NCI-H345 (cell line): Measurements from ENCODE around the gene ZNF346.
A peak's percentile ranks its signal among the peaks of the same experiment; 100 is the strongest.
"Not testable (repeated sequence)": the region's sequence is repeated elsewhere in the genome, so short reads cannot be mapped to it uniquely, and the experiment has no call there.

Experiments used
- DNase-seq: peaks from one replicate; lab custom pipeline; 2025; lab: John Stamatoyannopoulos, UW

ZNF346 gene, protein sequence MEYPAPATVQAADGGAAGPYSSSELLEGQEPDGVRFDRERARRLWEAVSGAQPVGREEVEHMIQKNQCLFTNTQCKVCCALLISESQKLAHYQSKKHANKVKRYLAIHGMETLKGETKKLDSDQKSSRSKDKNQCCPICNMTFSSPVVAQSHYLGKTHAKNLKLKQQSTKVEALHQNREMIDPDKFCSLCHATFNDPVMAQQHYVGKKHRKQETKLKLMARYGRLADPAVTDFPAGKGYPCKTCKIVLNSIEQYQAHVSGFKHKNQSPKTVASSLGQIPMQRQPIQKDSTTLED

GRCh38 chr5:177022386-177023302 lies at the start of gene ZNF346:
ZNF346 (plus strand) TSS chr5:177022696; CDS start chr5:177022739, 43 bp downstream.
- DNase-seq = peak; percentile 96

- no peak for DNase-seq
Measured at GRCh38 chr5:176979669-176980068, 42.8 kb upstream of the ZNF346 start.

DNA sequence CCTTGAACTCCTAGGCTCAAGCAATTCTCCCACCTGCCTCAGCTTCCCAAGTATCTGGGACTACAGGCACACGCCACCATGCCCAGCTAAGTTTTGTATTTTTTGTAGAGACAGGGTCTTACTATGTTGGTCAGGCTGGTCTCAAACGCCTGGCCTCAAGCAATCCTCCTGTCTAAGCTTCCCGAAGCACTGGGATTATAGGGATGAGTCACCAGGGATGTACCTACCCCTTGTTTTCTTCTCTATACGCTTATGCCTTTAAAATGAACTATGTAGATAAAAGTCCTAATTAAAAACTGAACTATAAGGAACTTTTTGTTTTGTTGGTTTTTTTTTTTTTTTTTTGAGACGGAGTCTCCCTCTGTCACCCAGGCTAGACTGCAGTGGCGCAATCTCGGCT lies 41.7 kb upstream of the ZNF346 start:
- DNase-seq = no peak

DNA sequence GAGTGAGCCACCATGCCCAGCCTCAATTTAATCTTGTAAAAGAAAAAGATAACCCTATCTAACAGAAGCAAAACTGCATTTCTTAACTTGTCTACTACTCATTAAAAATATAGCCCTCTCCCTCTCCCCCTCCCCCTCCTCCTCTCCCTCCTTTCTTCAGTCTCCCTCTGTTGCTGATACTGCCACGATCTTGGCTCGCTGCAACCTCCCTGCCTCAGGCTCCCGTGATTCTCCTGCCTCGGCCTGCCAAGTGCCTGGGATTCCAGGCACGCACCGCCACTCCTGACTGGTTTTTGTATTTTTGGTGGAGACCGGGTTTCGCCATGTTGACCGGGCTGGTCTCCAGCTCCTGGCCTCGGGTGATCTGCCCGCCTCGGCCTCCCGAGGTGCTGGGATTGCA lies 39.4 kb upstream of the ZNF346 start:
- DNase-seq = not testable (repeated sequence)

- not testable (repeated sequence) for DNase-seq
Measured at GRCh38 chr5:176983593-176983992, 38.9 kb upstream of the ZNF346 start.

DNA sequence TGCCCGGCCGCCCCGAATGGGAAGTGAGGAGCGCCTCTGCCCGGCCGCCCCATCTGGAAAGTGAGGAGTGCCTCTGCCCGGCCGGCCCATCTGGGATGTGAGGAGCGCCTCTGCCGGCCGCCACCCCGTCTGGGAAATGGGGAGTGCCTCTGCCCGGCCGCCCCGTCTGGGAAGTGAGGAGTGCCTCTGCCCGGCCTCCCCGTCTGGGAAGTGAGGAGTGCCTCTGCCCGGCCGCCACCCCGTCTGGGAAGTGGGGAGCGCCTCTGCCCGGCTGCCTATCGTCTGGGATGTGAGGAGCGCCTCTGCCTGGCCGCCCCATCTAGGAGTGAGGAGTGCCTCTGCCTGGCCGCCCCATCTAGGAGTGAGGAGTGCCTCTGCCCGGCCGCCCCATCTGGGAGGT lies 38.3 kb upstream of the ZNF346 start:
- not testable (repeated sequence) for DNase-seq

DNA sequence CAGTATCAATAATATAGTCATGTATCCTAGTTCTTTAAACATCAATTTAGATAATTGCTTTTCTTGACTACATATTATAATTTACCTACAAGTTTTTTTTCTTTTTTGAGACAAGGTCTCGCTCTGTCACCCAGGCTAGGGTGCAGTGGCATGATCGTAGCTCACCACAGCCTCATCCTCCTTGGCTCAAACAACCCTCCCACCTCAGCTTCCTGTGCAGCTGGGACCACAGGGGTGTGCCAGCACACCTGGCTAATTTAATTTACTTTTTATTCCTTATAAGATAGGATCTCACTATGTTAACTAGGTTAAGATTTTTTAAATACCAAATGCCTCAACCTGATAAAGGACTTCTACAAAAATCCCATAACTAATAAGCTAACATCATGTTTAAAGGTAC lies 37.0 kb upstream of the ZNF346 start:
- DNase-seq = no peak

GRCh38 chr5:176986280-176986679 lies 36.2 kb upstream of the ZNF346 start:
- no peak for DNase-seq

DNA sequence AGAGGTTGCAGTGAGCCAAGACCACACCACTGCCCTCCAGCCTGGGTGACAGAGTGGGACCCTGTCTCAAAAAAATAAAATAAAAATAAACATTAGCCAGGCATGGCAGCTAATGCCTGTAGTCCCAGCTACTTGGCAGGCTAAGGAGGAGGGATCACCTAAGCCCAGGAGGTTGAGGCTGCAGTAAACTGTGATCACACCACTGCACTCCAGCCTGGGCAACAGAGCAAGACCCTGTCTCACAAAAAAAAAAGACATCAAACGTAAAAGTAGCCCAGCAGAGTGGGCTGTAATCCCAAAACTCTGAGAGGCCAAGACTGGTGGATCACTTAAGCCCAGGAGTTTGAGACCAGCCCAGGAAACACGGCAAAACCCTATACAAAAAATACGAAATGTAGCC lies 34.9 kb upstream of the ZNF346 start:
- no peak for DNase-seq

GRCh38 chr5:176993081-176993480 lies 29.4 kb upstream of the ZNF346 start:
- not testable (repeated sequence) for DNase-seq

DNA sequence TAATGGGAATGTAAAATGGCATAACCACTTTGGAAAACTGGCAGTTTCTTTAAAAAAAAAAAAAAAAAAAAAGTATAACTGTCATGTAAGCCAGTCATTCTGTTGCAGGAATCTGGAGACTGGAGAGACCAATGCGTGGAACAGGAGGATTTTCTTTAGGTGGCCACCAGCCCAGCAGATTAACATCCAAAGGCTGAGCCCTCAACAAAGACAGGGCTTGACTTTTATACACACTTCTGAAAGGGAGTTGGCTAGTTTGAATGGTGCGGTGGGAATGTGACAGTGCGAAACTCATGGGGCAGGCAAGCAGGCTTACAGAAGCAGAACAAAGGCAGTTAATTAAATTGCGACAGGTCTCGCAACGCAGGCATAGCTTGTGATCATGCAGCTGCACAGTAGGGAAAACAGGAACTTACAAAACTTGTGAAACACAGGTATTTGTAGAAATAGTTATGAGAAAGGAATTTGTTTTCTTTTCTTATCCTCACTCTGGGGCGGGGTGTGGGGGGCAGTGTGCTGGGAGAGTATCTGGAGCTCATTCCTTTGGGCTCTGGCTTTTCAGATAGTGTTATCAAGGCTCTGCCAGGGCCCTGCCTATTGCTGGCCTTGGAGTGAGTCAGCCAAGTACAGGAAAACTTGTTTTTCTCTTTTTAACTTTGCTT lies 27.9 kb upstream of the ZNF346 start:
- DNase-seq = no peak

DNA sequence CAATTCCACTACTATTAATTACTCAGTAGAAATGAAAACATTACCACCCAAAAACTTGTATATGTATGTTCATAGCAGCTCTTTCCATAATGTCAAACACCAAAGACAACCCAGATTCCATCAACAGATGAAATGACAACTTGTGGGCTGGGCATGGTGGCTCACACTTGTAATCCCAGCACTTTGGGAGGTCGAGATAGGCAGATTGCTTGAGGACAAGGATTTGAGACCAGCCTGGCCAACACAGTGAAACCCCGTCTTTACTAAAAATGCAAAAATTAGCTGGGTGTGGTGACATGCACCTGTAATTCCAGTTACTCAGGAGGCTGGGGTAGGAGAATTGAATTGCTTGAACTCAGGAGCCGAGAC lies 27.4 kb upstream of the ZNF346 start:
- DNase-seq = no peak

- DNase-seq = no peak
Measured at GRCh38 chr5:176995896-176996767, 26.4 kb upstream of the ZNF346 start.

- no peak for DNase-seq
Measured at GRCh38 chr5:176996780-176997179, 25.7 kb upstream of the ZNF346 start.

DNA sequence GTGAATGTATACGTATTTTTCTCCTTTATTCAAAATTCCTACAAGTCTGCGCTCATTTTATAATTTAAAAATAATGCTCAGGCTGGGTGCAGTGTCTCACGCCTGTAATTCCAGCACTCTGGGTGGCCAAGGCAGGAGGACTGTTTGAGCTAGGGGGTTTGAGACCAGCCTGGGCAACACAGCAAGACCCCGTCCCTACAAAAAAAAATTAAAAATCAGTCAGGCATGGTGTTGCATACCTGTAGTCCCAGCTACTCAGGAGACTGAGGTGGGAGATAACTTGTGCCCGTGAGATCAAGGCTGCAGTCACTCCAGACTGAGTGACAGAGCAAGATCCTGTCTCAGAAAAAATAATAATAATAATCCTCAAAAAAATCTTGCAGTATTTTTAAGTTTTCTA lies 23.7 kb upstream of the ZNF346 start:
- DNase-seq = no peak

GRCh38 chr5:176999526-176999925 lies 23.0 kb upstream of the ZNF346 start:
- not testable (repeated sequence) for DNase-seq

- no peak for DNase-seq
Measured at GRCh38 chr5:177003649-177004048, 18.8 kb upstream of the ZNF346 start.

- no peak for DNase-seq
Measured at GRCh38 chr5:177004961-177005360, 17.5 kb upstream of the ZNF346 start.

DNA sequence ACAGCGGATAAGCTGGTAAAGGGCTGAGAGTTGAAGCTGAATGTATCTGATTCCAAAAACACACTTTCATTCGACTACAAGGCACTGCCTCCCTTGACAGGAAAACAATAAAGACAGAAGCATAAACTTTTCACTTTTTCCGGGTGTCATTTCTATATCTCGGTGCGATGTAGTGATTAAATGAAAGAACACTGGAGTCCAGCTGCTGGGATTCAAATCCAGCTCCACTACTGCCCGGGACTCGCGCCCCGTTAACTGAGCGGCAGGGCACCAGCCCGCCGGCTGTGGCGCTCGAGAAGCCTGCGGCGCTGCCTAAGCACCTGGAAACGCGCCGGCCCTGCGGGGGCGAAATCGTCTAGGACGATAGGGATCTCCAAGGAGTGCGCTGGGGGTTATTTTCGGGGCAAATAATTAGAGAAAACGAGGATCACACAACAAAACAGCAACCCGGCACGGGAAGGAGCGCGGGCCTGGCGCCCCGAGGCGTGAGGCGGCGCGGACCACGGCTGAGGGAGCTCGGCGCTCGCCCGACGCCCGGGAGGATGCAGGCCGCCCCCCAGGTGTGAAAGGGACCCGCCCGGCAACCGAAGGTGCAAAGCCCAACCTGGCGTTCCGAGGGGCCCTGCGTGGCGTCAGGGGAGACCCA lies 16.8 kb upstream of the ZNF346 start:
- peak; percentile 80 for DNase-seq

- DNase-seq = peak; percentile 97
Measured at GRCh38 chr5:177006265-177006972, 16.1 kb upstream of the ZNF346 start, which contains the start of gene UIMC1. UIMC1 (minus strand) TSS chr5:177006779; CDS start chr5:176982615, 24,164 bp downstream.
